Left cardiac atrium (tissue), 4 donors: ENCODE results near the gene NTS. TPM values are rescaled to one million over a fixed set of nuclear protein-coding genes. Genes with fewer than 3 reads are reported as not detected.
A peak's percentile ranks its signal among the peaks of the same experiment; 100 is the strongest.

Experiments used
- ATAC-seq, 2 donors: fragments of 200-7000 bp; cut with Tn5 transposase; one replicate each; pipeline ENCODE4 v1.9.1; 2020; ENCODE audit warnings: mild to moderate bottlenecking in 2 of 2, moderate library complexity in 2 of 2
- DNase-seq: peaks from one replicate; pipeline ENCODE4 v3.0.0-alpha.2; 2020
- intact Hi-C, 2 donors: fragments of 100-400 bp; cut with DNase I; formaldehyde crosslinking; loops; one replicate each; pipeline versions ENCODE4 v1.14.1 to v1.15.1; 2022 to 2023
- long read RNA-seq: library from polyadenylated mRNA; unstranded; transcript quantifications from one replicate; pipeline ENCODE4 v2.0.0, GENCODE V29; 2021
- total RNA-seq, 2 donors: library from RNA; stranded (reverse); fragmentation: NEBNext Ultra II Directional; extraction: Animal tissue kit (Norgen Biotek cat#: 25700); gene quantifications; one replicate each; pipeline ENCODE4 v1.2.1, GENCODE V29; 2021
- donor health status: DM: no; HTN: yes; CAD: no.
- donor health status: DM: no; HTN: yes; CAD: no; lungs with severe emphysema.
- donor health status: DM: yes; HTN: yes; CAD: no.
- donor health status: Dilated cardiomyopathy.

The NTS gene, protein sequence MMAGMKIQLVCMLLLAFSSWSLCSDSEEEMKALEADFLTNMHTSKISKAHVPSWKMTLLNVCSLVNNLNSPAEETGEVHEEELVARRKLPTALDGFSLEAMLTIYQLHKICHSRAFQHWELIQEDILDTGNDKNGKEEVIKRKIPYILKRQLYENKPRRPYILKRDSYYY
- under 1 TPM; 0.21 to 0.65 TPM for total RNA-seq
- long read RNA-seq: 0 reads

DNA sequence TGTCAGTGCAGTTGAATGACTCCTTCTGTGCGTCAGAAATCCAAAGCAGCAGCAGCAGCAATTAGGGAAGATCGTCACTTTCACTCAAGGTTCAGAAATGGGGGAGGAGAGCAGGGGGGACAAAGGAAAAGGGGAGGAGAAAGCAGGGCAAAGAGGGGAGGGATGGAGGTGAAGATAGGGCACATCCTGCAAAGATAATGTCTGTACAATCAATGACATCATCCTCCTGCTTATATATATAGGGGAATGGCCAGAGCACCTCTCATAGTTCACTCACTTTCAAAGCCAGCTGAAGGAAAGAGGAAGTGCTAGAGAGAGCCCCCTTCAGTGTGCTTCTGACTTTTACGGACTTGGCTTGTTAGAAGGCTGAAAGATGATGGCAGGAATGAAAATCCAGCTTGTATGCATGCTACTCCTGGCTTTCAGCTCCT lies at the start of gene NTS:
Gene NTS (plus strand): TSS at position 265 of the 431 bp plus-strand sequence. CDS start 109 bp downstream, at position 374.
- intact Hi-C loops: loop anchor here in 1 of 2 donors (5.0 kb wide), 1 partner anchor 407 kb away; no protein-coding TSS in a partner anchor
- DNase-seq: no peak

DNA sequence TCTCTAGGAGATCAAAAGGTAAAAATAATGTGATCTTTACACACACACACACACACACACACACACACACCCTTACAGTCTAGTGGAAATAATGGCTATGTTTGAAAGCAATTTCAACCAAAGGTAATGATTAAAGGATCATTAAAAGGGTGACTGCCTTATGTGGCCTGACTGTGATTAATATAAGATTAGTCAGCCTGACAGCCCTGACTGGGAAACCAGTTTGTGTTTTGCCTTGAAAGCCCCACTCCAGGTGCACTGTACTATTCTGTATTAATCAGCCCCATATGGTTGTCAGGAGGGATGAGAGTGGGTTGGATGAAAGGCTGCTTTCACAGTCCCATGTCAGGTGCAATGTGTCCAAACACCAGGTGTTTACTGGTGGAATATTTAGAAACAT lies 48.3 kb upstream of the NTS start:
- DNase-seq (no peak), ATAC-seq (no peak)
- intact Hi-C loops: no loop called here

More for the DNA sequence above, at the start of gene NTS:
- ATAC-seq: no peak

DNA sequence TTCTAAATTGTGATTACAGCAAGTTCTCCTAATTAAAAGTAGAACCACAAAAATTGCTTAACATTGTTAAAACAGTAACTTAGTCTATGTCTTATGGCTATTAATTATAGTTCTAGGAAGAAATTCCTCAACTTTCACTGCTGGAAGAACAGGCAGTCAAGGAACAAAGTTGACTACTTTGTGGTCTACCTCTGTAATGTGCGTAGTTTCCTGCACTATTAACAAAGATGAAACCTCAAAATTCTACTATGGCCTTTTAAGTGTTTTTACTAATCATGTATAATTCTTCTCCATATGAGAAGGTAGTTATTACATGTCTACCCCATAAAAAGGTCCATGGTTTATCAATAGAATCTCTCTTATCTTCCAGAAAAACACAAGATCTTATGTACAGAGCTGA lies 45.5 kb upstream of the NTS start:
- intact Hi-C loops: no loop called here
- no peak for ATAC-seq
- no peak for DNase-seq

DNA sequence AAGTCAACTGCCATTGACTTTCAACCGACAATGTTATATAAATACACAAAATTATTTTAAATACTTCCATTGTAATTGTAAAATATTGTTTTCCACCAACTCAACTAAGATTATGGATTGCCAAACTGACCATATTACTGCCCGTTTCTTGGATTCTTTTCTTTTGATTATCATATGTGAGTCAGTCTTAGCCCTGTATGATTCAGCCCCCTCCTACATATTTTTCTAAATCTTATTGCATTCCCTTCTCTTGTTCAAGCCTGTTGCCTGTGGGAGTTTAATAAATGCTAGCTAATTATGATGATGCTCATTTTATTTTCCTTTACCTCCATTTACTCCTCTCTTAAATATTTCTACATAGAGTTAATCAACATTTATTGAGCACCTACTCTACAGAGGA lies 44.7 kb upstream of the NTS start:
- DNase-seq (no peak), ATAC-seq (peak in 1 of 2 donors; percentile 71)
- intact Hi-C loops: no loop called here

DNA sequence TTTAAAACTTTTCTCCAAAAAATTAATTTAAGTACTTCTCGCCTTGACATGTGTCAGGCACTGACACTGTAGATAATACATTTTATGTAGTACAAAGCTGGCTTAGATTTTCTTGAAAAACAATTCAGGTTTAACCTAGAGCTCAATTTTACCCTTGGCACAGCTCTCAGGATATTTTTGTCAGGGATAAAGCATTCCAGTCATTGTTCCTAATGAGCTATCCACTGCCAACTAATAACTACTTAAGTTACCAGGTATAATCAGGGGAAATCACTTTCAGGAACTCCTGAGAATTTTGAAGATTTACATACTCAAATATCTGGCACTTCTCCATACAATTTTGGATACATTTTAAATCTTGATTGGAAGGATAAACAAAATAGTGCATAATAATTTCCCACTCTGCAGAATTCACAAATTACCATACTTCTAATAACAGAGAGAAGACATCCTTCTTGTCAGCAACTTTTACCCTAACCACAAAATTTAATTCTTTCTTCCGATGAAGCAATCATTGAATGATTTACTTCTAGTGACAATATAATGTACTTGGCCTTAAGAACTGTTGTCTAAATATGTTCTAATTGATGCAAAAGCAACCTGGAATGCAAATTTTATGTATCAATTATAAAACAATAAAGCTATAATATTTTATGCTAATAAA lies 42.6 kb upstream of the NTS start:
- no peak for DNase-seq
- intact Hi-C loops: no loop called here
- no peak for ATAC-seq

DNA sequence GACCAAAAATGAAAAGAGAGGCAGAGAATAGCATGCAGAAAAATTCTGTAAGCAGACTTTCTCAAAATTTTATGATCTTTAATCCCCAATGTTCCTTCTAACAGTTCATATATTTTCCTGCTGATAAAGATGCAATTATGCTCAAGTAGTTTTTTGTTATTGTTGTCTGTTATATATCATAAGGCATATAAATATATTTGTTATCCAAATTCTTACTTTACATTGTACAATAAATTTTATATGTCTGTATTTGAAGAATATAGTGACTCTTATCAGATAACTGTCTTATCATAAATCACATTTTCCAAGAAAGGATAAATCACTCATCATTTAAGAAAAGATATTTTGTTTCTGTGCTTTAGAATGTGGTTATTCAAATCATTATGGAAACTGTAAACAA lies 40.5 kb upstream of the NTS start:
- DNase-seq (no peak), ATAC-seq (no peak)
- intact Hi-C loops: no loop called here

DNA sequence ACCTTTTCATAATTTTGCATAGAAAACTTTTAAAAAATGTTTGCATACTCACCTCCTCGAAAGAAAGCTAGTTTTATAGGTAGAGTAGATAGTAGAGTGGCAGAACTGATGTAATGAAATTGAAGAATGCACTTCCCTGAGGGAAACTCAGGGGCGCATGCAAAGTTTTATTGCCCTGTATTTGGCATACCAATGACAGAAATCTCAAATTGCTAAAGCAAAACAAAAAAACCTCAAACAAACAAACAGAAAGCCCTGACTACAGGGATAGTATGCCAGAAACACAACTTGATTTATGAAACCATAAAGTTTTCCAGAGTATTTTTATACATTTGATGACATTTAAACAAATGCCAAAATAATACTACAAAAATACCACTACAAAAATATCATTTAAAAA lies 39.7 kb upstream of the NTS start:
- ATAC-seq (no peak), DNase-seq (no peak)
- intact Hi-C loops: no loop called here

DNA sequence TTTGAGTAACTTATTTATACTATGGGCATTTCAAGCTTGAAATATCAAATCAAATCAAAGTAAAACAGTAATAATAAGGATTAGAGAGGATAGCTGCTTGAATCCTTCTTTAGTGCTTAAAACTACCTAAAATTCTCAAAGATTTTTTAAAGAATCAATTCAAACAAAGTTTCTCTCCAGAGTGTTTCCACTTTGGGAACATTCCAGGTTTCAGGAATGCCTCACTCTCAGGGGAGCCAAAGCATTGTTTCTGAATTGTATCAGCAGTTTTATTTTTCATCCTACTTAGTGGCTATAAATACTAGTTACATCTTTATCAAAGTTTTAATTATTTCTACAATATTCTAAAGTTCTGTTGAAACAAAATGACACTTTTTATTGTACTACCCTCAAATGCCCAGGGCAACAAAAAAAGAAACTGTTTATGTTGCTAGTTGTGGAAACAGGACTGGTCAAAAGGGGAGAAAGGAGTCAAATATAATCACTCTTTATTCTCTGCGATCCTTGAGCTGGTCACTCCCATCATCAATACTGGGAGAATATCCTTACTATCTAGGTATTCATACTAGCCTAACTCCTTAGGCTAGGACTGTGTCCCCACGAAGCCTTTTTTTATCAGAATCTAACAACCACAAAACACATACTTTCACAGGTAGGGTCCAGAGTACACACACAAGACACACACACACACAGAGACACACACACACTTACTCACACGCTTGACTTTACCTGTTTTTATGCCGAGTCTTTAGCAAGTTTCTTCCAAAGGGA lies 38.5 kb upstream of the NTS start:
- DNase-seq (no peak), ATAC-seq (peak; percentile 43 to 50)
- intact Hi-C loops: no loop called here

DNA sequence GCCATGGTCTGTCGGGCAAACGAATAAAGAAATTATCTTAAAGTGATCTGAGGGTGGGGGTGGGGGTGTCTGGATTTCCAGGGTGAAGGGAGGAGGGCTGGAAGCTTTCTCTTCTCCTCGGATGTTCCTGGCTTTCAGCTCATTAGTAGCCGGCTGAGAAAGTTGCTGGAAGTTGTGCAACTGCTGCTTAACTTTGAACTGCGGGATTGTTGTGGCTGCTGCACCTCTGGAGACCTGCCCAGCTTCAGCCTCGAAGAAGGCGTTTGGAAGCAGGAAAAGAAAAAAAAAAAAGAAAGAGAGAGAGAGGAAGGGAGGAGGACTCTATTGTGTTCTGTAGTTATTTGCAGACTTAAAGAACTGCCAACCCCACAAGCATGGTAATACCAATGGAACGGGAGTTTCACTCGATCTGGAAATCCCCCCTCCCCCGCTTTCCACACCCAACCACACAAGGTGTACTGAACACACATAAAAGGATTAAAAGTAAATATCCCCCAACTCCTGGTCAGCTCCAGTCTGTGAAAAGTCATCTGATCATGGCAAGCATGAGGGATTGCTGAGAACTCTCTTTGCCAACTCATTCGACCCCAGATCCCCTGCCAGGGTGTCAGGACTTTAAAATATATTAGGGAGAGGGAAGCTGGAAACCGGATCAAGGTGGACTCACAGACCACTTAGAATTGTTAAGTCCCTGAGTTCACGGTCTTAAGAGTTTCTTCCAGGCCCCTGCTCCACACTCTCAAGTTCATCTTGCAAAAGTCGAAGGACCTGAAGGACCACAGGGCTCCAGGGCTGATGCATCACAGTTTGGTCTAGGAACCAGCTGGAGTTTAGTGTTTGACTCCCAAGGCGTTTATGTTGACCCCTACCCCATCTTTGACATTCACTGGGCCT lies 37.7 kb upstream of the NTS start, which contains the start of gene RASSF9:
Gene RASSF9 (minus strand): TSS at position 213 of the 894 bp plus-strand sequence. CDS start 208 bp downstream, at position 5.
- peak; percentile 72 for DNase-seq
- ATAC-seq: peak; percentile 83 to 95
- intact Hi-C loops: no loop called here

DNA sequence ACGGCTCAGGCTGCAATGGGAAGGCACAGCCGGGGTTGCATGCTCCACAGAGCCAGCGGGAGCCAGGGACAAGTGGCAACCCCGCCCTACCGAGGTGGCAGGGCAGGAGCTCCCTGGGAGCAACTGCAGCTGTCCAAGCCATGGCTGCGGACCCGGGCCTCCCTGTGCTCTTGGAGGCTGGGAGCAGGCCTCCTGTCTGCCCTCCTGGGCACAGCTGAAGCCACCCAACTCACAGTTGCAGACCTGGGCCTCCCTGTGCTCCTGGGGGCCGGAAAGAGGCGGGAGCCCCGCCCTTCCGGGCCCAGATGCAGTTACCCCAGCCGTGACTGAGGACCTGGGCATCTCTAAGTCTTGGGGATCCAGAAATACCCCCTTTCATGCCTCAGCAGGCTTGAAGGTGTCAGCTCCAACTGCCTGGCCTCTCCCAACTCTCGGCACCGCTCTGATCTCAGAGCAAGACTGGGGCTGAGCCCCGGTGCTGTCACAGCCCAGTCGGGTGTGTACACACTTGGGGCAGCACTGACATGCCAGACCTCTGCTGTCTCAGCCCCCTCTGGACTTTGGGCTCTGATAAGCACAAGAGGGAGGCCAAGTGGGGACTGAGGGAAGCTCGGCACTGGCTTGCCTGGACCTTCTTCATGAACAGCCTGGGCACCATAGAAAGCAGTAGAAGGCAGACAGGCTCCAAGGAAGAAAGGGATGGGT lies 30.3 kb upstream of the NTS start:
- no peak for DNase-seq
- no peak for ATAC-seq
- intact Hi-C loops: no loop called here

DNA sequence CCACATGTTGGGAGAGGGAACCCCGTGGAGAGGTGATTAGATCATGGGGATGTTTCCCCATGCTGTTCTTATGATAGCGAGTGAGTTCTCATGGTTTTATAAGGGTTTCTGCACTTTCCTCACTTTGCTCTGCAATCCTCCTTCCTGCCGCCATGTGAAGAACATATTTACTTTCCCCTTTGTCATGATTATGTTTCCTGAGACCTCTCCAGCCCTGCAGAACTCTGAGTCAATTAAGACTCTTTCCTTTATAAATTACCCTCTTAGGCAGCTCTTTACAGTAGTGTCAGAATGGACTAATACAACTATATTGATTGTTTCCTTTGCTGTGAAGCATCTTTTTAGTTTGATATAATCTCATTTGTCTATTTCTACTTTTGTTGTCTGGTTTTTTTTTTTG lies 24.8 kb upstream of the NTS start:
- DNase-seq: no peak
- ATAC-seq: no peak
- intact Hi-C loops: no loop called here

DNA sequence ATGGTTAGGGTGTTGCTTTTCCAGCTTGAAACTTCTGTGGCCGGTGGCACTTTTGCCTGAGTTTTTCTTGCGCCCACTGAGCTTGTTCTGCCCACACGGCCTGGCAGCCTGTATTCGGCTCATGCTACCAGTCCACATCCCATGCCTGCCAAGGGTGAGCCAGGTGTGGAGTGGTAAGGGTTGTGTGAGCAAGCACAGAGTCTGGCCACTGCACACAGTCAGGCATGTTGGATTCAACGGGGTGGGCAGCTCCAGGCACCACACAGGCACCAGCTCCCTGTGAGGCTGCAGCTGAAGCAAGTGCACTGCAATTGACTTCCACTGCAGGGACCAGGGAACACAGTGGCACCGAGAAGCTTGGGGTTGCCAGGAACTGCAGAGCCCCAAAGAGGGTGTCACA lies 18.8 kb upstream of the NTS start:
- no peak for ATAC-seq
- intact Hi-C loops: no loop called here
- DNase-seq: no peak

DNA sequence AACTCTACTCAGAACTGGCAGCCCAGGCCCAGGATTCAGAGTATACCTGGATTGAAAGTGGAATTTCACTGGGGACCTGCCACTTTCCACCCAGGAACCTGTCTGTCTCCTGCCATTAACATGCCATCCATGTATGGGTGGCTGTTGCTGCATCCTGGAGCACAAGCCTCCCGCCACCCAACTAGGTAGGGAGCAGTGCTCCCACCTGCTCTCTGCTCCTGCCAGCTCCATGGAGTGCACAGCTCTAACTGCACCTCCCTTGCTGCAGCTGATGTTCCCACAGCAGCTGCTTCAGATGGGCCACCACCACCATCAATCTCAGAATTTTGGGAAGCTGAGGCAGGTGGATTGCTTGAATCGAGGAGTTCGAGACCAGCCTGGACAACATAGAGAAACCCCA lies 17.1 kb upstream of the NTS start:
- DNase-seq (no peak), ATAC-seq (no peak)
- intact Hi-C loops: no loop called here

DNA sequence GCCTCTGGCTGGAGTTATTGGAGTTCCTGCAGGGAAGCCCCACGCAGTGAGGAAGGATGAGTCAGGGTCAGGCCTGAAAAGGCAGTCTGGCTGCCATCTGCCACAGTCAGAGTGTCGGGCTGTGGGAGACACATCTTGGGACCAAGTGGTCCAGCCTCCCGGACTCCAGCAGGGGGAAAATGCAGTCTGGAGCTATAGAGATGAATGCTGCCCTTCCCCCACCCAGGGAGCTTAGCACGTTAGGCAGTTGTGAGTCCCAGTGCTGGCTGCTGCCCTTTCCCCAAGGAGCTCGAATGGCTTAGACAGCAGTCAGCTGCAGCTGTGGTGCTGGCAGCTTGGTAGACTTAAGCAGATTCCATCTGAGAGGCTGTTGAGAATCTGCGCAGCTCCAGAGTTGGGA lies 8.2 kb upstream of the NTS start:
- intact Hi-C loops: loop anchor here (5.0 to 10.0 kb wide), 2 partner anchors 289 to 291 kb away; no protein-coding TSS in a partner anchor
- DNase-seq (peak; percentile 34), ATAC-seq (peak; percentile 23 to 85)

DNA sequence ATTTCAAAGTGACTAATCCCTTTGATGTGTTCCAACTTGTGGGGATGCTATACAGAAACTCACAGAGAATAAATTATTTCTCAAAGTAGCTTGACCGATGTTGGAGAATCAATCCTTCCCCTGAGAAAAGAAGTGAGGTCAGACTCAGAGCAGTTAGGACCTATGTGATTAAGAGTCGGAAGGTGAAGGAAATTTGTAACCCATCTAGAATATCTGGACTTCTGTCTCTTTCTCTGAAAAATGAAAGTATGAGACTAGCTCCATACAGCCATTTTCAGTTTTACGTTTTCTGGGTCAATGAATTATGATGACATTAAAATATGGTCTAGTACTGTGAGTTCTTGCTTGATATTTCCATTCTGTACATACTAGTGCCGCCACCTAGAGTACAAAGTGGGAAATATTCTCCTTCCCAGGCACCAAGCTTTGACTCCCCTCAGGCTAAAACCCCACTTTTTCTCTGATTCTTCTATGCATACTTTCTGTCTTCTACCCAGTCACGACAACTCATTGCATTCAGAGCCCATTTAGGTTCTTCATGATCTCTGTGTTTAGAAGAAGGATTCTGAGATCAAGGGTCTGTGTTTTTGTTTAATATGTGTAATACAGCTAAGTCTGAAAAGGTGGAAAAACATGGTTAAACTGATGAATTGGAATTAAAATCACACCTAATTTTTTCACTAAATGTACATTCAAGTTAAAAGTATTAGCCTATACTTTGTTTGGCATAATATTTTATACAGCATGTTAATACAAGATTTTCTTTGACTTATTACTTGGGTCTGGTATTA lies 6.9 kb upstream of the NTS start:
- peak; percentile 74 to 83 for ATAC-seq
- intact Hi-C loops: loop anchor here (5.0 to 10.0 kb wide), 2 partner anchors 290 to 292 kb away; no protein-coding TSS in a partner anchor

DNA sequence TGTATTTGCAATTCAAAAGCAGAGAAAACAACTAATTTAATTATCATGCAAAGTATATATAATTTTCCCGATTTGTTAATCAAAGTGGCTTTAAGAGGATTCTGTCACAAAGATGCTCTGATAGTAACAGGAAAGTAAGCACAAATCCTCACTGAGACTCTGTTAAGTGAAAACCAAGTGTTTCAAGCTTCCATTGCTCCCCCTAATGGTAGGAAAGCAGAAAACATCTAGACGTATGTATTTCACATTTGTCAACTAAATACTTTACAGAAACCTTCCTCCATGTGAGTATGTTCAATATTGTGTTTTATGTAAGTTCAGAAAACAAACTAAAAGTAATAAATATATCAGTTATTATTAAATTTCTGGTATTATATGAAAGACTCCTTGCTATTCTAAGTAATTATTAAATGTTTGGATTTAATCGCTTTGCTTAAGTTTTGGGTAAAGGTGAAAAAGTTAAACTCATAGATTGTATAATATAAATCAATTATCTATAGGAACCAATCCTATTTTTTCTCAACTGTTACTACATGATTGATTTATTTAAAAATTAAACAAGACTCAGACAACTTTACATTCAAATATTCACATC lies 1.5 kb upstream of the NTS start:
- intact Hi-C loops: loop anchor here in 1 of 2 donors (5.0 kb wide), 1 partner anchor 405 kb away; no protein-coding TSS in a partner anchor
- ATAC-seq (no peak), DNase-seq (no peak)

More for the DNA sequence above, 6.9 kb upstream of the NTS start:
- no peak for DNase-seq

DNA sequence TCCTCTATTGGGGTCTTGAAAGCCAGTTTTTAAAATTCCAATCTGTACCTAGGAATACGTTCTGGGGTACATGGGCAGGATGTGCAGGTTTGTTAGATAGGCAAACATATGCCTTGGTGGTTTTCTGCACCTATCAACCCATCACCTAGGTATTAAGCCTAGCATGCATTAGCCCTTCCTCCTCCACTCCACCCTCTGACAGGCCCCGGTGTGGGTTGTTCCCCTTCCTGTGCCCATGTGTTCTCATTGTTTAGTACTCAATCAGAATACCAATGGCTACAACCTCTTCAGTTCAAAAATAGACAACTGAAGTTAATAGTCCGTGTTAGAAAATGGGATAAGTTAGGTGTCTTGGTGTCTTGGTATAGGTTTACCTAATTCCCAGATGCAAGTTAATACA lies 3.4 kb downstream of the NTS start:
- ATAC-seq (no peak), DNase-seq (no peak)
- intact Hi-C loops: no loop called here
